ENCODE data around the gene ITLN1. TPM values are rescaled to one million over a fixed set of nuclear protein-coding genes. Genes with fewer than 3 reads are reported as not detected.

Gene ITLN1
- polyA plus RNA-seq, 1 experiment: not detected

- Histone ChIP-seq H3K4me3 (ENCODE audit: low read depth, low read length) (no peak overlapping the region), H3K27ac (ENCODE audit: low read depth, low read length) (no peak overlapping the region), H3K9me3 (ENCODE audit: control insufficient read depth, insufficient read depth, low read length) (no peaks in the 10 kb centered on the region), H3K27me3 (ENCODE audit: control insufficient read depth, insufficient read depth, low read length) (no peaks in the 10 kb centered on the region)
- POLR2A ChIA-PET: no interaction called here
- DNase-seq (ENCODE audit: low read depth, low spot score): no peak
- no peak for TF ChIP-seq CTCF (IDR thresholded peaks at IDR 0.05; ENCODE audit: low read depth, low read length)
- CTCF ChIA-PET: no interaction called here
Observed at GRCh38 chr1:160853754-160854153, 31.2 kb downstream of the ITLN1 start.

- CTCF ChIA-PET: no interaction called here
- H3K9me3 ChIP-seq (ENCODE audit: control insufficient read depth, insufficient read depth, low read length): no peaks in the 10 kb centered on the region
- TF ChIP-seq CTCF (IDR thresholded peaks at IDR 0.05; ENCODE audit: low read depth, low read length): no peak
- no peak for DNase-seq (ENCODE audit: low read depth, low spot score)
- H3K27ac ChIP-seq (ENCODE audit: low read depth, low read length): no peak overlapping the region
- no peaks in the 10 kb centered on the region for H3K27me3 ChIP-seq (ENCODE audit: control insufficient read depth, insufficient read depth, low read length)
- H3K4me3 ChIP-seq (ENCODE audit: low read depth, low read length): no peak overlapping the region
- POLR2A ChIA-PET: no interaction called here
Observed at GRCh38 chr1:160853014-160853413, 32.0 kb downstream of the ITLN1 start.

- Histone ChIP-seq H3K27me3 (ENCODE audit: control insufficient read depth, insufficient read depth, low read length) (no peaks in the 10 kb centered on the region), H3K4me3 (ENCODE audit: low read depth, low read length) (no peak overlapping the region), H3K27ac (ENCODE audit: low read depth, low read length) (no peak overlapping the region), H3K9me3 (ENCODE audit: control insufficient read depth, insufficient read depth, low read length) (no peaks in the 10 kb centered on the region)
- CTCF ChIA-PET: no interaction called here
- TF ChIP-seq CTCF (IDR thresholded peaks at IDR 0.05; ENCODE audit: low read depth, low read length): no peak
- POLR2A ChIA-PET: no interaction called here
- no peak for DNase-seq (ENCODE audit: low read depth, low spot score)
Observed at GRCh38 chr1:160850993-160851392, 34.0 kb downstream of the ITLN1 start.

- DNase-seq (ENCODE audit: low read depth, low spot score): no peak
- H3K27me3 ChIP-seq (ENCODE audit: control insufficient read depth, insufficient read depth, low read length): no peaks in the 10 kb centered on the region
- H3K27ac ChIP-seq (ENCODE audit: low read depth, low read length): no peak overlapping the region
- no peak overlapping the region for H3K4me3 ChIP-seq (ENCODE audit: low read depth, low read length)
- CTCF ChIA-PET: no interaction called here
- TF ChIP-seq CTCF (IDR thresholded peaks at IDR 0.05; ENCODE audit: low read depth, low read length): no peak
- H3K9me3 ChIP-seq (ENCODE audit: control insufficient read depth, insufficient read depth, low read length): no peaks in the 10 kb centered on the region
- POLR2A ChIA-PET: no interaction called here
Observed at GRCh38 chr1:160850541-160850940, 34.4 kb downstream of the ITLN1 start.

GRCh38 chr1:160846281-160846680, 38.7 kb downstream of the ITLN1 start:
- ChIA-PET CTCF (no interaction called here), POLR2A (no interaction called here)
- Histone ChIP-seq H3K4me3 (ENCODE audit: low read depth, low read length) (no peak overlapping the region), H3K9me3 (ENCODE audit: control insufficient read depth, insufficient read depth, low read length) (no peaks in the 10 kb centered on the region; the same call in 1 of the 2 replicates), H3K27ac (ENCODE audit: low read depth, low read length) (no peak overlapping the region), H3K27me3 (ENCODE audit: control insufficient read depth, insufficient read depth, low read length) (no peaks in the 10 kb centered on the region)
- TF ChIP-seq CTCF (IDR thresholded peaks at IDR 0.05; ENCODE audit: low read depth, low read length): no peak
- DNase-seq (ENCODE audit: low read depth, low spot score): no peak
